Left lung (tissue), 10 donors: ENCODE results near the gene DTWD2. TPM values are rescaled to one million over a fixed set of nuclear protein-coding genes. Genes with fewer than 3 reads are reported as not detected.
"Not testable (repeated sequence)": the region's sequence is repeated elsewhere in the genome, so short reads cannot be mapped to it uniquely, and the experiment has no call there.

Source experiments
- ATAC-seq: fragments of 200-7000 bp; cut with Tn5 transposase; one replicate; pipeline ENCODE4 v1.9.1; 2020; ENCODE audit warnings: moderate library complexity
- DNase-seq, 4 donors: peaks; one replicate each; pipeline ENCODE4 v3.0.0-alpha.2; 2013 to 2020
- H3K27ac ChIP-seq, 2 donors: fragments of 200-600 bp; sonication (generic) in 1 of 2; one replicate each; pipeline versions ENCODE4 v1.5.0 to v1.8.0; 2020 to 2021
- H3K27me3 ChIP-seq, 2 donors: fragments of 200-600 bp; sonication (generic) in 1 of 2; one replicate each; pipeline versions ENCODE4 v1.5.0 to v1.8.0; 2020 to 2021
- H3K36me3 ChIP-seq, 2 donors: fragments of 200-600 bp; sonication (generic) in 1 of 2; one replicate each; pipeline versions ENCODE4 v1.5.0 to v1.8.0; 2020 to 2021
- H3K4me1 ChIP-seq, 2 donors: fragments of 200-600 bp; one replicate each; pipeline ENCODE4 v1.8.0; 2021
- H3K4me3 ChIP-seq, 2 donors: fragments of 200-600 bp; sonication (generic) in 1 of 2; one replicate each; pipeline versions ENCODE4 v1.5.0 to v1.8.0; 2020 to 2021; ENCODE audit warnings: mild to moderate bottlenecking in 1 of 2
- H3K9me3 ChIP-seq, 2 donors: fragments of 200-600 bp; sonication (generic) in 1 of 2; one replicate each; pipeline versions ENCODE4 v1.5.0 to v1.8.0; 2020 to 2021
- CTCF ChIP-seq, 2 donors: fragments of 200-600 bp; sonication (generic) in 1 of 2; IDR thresholded peaks; one replicate each; pipeline versions ENCODE4 v1.5.0 to v1.8.0; 2021; ENCODE audit warnings: antibody characterized with exemption in 2 of 2
- intact Hi-C, 2 donors: fragments of 100-400 bp; cut with DNase I; formaldehyde crosslinking; loops; one replicate each; pipeline versions ENCODE4 v1.11.2 to v1.14.2; 2022
- polyA plus RNA-seq, 6 donors: library from polyadenylated mRNA; unstranded; fragments of 120-200 nt; gene quantifications; one replicate each; pipeline ENCODE4 v1.2.1, GENCODE V29; 2013; ENCODE audit not compliant: insufficient read length in 6 of 6
- total RNA-seq, 2 donors: library from RNA; stranded (reverse); fragmentation: NEBNext Ultra II Directional; extraction: Animal tissue kit (Norgen Biotek cat#: 25700); gene quantifications; one replicate each; pipeline ENCODE4 v1.2.1, GENCODE V29; 2021
- donor health status: DM: no; HTN: yes; CAD: no.
- donor health status: DM: no; HTN: no; CAD: no.

Gene DTWD2
- total and polyA plus RNA-seq, 8 donors, result 4.9 to 8.5 (median 7.1) TPM

DNA sequence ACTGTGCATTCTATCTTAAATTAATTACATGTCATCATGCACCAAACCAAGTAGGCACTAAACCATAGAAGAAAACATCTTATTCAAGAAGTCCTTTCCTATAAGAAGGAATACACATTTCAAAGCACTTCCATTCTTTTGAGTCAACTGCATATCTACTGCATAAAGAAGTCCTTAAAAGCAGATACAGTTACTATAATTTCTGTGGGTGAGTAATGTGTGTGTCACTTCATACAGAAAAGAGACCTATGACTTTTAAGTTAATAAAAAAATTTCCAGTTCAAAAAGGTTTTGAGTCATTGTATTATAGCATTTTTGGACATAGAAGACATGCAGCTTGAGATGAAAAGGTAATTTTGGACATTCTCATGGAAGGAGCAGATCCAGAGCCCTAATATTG, 125.0 kb downstream of the DTWD2 start:
- intact Hi-C loops, result no loop called here
- no peaks in the 10 kb centered on the region for H3K36me3 ChIP-seq
- DNase-seq, result no peak
- H3K9me3 ChIP-seq, result no peaks in the 10 kb centered on the region
- H3K4me1 ChIP-seq, result no peaks in the 10 kb centered on the region
- no peak for ATAC-seq
- H3K27ac ChIP-seq, result no peak overlapping the region
- TF ChIP-seq CTCF (IDR thresholded peaks at IDR 0.05), result no peak
- H3K27me3 ChIP-seq, result no peaks in the 10 kb centered on the region
- no peak overlapping the region for H3K4me3 ChIP-seq

DNA sequence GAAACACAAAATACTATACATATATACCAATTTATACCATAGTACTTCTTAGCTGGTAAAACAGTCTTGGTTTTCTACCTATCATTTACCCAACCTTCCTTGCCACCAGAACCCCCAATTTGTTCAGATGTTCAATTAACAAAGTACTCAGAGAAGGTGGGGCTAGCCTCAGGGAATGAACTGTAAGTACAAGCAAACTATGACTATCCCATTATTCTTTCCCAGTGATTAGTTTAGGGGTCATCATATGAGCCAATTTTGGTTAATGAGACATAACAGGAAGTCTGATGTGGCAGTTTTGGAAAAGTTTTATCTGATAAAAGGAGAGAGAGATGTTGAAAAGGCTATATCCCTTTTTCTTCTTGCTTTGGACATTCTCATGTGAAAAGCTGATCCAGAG, 125.8 kb downstream of the DTWD2 start:
- DNase-seq, result no peak
- Histone ChIP-seq H3K9me3 (no peaks in the 10 kb centered on the region), H3K27ac (no peak overlapping the region), H3K36me3 (no peaks in the 10 kb centered on the region), H3K4me3 (no peak overlapping the region), H3K27me3 (no peaks in the 10 kb centered on the region), H3K4me1 (peaks cover 0 to 3% of the 10 kb centered on the region in 2 donors)
- no peak for TF ChIP-seq CTCF (IDR thresholded peaks at IDR 0.05)
- intact Hi-C loops, result no loop called here
- no peak for ATAC-seq

DNA sequence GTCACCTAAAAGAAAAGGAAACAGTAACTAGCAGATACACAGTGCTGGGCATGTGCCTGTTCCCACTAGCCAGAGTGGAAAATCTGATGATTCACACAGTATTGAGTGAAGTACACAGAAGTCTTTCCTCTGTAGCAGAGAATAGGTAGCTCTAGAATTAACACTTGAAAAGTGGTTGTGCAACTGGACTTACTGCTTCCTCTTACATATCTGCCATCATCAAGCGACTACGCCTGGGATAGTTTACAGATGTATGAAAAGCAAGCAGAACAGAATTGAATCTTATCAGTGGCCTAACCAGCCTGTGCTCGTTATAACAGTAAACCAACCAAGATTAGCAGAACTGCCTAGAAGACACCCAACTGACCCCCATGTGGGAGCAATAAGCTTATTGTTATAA, 130.6 kb downstream of the DTWD2 start:
- H3K36me3 ChIP-seq, result no peaks in the 10 kb centered on the region
- intact Hi-C loops, result no loop called here
- H3K4me1 ChIP-seq, result peaks cover 0 to 3% of the 10 kb centered on the region in 2 donors
- no peaks in the 10 kb centered on the region for H3K27me3 ChIP-seq
- H3K27ac ChIP-seq, result peak overlapping the region in 1 of 2 donors; percentile 34
- ATAC-seq, result peak; percentile 97
- peaks cover 0 to 8% of the 10 kb centered on the region in 2 donors for H3K9me3 ChIP-seq
- TF ChIP-seq CTCF (IDR thresholded peaks at IDR 0.05), result no peak
- DNase-seq, result peak in 1 of 4 donors; percentile 19
- no peak overlapping the region for H3K4me3 ChIP-seq

DNA sequence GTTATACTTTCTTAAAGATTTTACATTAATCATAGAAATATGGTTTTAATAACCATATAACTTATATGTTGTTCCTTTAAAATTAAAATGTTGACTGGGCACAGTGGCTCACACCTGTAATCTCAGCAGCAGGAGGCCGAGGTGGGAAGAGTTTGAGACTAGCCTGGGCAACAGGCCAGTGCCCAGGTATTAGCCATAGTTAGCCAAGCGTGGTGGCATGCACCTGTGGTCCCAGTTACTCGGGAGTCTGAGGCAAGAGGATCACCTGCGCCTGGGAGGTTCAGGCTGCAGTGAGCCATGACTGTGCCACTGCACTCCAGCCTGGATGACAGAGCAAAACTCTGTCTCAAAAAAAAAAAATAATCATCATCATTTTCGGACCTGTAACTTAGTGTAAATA, 133.5 kb downstream of the DTWD2 start:
- Histone ChIP-seq H3K27me3 (no peaks in the 10 kb centered on the region), H3K4me1 (peaks cover 0 to 3% of the 10 kb centered on the region in 2 donors), H3K4me3 (no peak overlapping the region), H3K9me3 (peaks cover 0 to 30% of the 10 kb centered on the region in 2 donors), H3K36me3 (no peaks in the 10 kb centered on the region), H3K27ac (no peak overlapping the region)
- peak in 1 of 4 donors; percentile 60 for DNase-seq
- TF ChIP-seq CTCF (IDR thresholded peaks at IDR 0.05), result no peak
- intact Hi-C loops, result no loop called here
- no peak for ATAC-seq

GRCh38 chr5:118851785-118852184, 136.6 kb downstream of the DTWD2 start:
- H3K27ac ChIP-seq, ATAC-seq, H3K4me3 ChIP-seq, DNase-seq, H3K27me3 ChIP-seq, H3K4me1 ChIP-seq, H3K36me3 ChIP-seq, intact Hi-C loops: not testable (repeated sequence)
- peaks cover 0 to 34% of the 10 kb centered on the region in 2 donors for H3K9me3 ChIP-seq

DNA sequence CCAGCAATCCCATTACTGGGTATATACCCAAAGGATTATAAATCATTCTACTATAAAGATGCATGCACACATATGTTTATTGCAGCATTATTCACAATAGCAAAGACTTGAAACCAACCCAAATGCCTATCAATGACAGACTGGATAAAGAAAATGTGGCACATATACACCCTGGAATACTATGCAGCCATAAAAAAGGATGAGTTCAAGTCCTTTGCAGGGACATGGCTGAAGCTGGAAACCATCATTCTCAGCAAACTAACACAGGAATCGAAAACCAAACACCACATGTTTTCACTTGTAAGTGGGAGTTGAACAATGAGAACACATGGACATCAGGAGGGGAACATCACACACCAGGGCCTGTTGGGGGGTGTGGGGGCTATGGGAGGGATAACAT, 138.8 kb downstream of the DTWD2 start:
- ATAC-seq, intact Hi-C loops, H3K4me3 ChIP-seq, H3K27me3 ChIP-seq, H3K4me1 ChIP-seq, DNase-seq, H3K36me3 ChIP-seq, H3K27ac ChIP-seq: not testable (repeated sequence)
- peaks cover 0 to 34% of the 10 kb centered on the region in 2 donors for H3K9me3 ChIP-seq
